ENCODE measurements around the gene ARL13B. TPM values are rescaled to one million over a fixed set of nuclear protein-coding genes. Genes with fewer than 3 reads are reported as not detected.

The ARL13B gene
- total and polyA plus RNA-seq, 2 of the 13 experiments (the other 11 are each of a cell fraction or from before 2014, with no cell fraction given): 2.2 to 9.6 TPM

DNA sequence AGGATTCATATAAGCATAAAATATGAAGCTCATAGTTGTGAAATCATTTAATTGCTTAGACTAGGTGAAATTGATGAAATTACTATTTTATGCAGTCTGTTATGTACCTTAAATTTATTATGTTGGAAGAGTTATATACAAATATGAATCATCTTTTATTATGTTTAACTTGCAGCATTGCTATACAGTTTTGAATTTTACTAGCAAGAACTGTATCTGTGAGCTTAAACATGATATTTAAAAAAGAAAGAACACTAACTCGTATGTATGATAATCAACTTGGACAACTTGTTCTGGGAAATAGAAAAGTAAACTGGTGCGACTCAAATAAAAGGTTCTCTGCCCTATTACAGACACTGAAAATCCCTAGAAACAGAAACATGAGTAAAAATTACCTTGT is 46.7 kb downstream of the ARL13B start (continued):
- TF ChIP-seq, protein P1, sequence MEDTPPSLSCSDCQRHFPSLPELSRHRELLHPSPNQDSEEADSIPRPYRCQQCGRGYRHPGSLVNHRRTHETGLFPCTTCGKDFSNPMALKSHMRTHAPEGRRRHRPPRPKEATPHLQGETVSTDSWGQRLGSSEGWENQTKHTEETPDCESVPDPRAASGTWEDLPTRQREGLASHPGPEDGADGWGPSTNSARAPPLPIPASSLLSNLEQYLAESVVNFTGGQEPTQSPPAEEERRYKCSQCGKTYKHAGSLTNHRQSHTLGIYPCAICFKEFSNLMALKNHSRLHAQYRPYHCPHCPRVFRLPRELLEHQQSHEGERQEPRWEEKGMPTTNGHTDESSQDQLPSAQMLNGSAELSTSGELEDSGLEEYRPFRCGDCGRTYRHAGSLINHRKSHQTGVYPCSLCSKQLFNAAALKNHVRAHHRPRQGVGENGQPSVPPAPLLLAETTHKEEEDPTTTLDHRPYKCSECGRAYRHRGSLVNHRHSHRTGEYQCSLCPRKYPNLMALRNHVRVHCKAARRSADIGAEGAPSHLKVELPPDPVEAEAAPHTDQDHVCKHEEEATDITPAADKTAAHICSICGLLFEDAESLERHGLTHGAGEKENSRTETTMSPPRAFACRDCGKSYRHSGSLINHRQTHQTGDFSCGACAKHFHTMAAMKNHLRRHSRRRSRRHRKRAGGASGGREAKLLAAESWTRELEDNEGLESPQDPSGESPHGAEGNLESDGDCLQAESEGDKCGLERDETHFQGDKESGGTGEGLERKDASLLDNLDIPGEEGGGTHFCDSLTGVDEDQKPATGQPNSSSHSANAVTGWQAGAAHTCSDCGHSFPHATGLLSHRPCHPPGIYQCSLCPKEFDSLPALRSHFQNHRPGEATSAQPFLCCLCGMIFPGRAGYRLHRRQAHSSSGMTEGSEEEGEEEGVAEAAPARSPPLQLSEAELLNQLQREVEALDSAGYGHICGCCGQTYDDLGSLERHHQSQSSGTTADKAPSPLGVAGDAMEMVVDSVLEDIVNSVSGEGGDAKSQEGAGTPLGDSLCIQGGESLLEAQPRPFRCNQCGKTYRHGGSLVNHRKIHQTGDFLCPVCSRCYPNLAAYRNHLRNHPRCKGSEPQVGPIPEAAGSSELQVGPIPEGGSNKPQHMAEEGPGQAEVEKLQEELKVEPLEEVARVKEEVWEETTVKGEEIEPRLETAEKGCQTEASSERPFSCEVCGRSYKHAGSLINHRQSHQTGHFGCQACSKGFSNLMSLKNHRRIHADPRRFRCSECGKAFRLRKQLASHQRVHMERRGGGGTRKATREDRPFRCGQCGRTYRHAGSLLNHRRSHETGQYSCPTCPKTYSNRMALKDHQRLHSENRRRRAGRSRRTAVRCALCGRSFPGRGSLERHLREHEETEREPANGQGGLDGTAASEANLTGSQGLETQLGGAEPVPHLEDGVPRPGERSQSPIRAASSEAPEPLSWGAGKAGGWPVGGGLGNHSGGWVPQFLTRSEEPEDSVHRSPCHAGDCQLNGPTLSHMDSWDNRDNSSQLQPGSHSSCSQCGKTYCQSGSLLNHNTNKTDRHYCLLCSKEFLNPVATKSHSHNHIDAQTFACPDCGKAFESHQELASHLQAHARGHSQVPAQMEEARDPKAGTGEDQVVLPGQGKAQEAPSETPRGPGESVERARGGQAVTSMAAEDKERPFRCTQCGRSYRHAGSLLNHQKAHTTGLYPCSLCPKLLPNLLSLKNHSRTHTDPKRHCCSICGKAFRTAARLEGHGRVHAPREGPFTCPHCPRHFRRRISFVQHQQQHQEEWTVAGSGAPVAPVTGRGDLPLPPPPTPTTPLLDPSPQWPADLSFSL (CRISPR knock-in tag; IDR thresholded peaks at IDR 0.05): no peak
- TF ChIP-seq ZNF256 (CRISPR knock-in tag; conservative IDR thresholded peaks at IDR 0.05) (no peak), NKX3-1 (CRISPR knock-in tag; IDR thresholded peaks at IDR 0.05) (no peak), HNRNPK (IDR thresholded peaks at IDR 0.05; ENCODE audit: low read depth, low read length, poor library complexity, severe bottlenecking) (no peak), PHF5A (CRISPR knock-in tag; IDR thresholded peaks at IDR 0.05; ENCODE audit: low read depth, unreplicated experiment) (no peak), MEF2D (CRISPR knock-in tag; IDR thresholded peaks at IDR 0.05) (no peak), PTBP1 (IDR thresholded peaks at IDR 0.05; ENCODE audit: low read depth, low read length, poor library complexity, severe bottlenecking) (no peak), ZNF44 (CRISPR knock-in tag; IDR thresholded peaks at IDR 0.05) (no peak), FOXA3 (CRISPR knock-in tag; IDR thresholded peaks at IDR 0.05) (no peak), ONECUT2 (CRISPR knock-in tag; IDR thresholded peaks at IDR 0.05) (no peak), ZNF616 (CRISPR knock-in tag; IDR thresholded peaks at IDR 0.05; ENCODE audit: low read depth) (no peak)
- TF ChIP-seq, protein P2, sequence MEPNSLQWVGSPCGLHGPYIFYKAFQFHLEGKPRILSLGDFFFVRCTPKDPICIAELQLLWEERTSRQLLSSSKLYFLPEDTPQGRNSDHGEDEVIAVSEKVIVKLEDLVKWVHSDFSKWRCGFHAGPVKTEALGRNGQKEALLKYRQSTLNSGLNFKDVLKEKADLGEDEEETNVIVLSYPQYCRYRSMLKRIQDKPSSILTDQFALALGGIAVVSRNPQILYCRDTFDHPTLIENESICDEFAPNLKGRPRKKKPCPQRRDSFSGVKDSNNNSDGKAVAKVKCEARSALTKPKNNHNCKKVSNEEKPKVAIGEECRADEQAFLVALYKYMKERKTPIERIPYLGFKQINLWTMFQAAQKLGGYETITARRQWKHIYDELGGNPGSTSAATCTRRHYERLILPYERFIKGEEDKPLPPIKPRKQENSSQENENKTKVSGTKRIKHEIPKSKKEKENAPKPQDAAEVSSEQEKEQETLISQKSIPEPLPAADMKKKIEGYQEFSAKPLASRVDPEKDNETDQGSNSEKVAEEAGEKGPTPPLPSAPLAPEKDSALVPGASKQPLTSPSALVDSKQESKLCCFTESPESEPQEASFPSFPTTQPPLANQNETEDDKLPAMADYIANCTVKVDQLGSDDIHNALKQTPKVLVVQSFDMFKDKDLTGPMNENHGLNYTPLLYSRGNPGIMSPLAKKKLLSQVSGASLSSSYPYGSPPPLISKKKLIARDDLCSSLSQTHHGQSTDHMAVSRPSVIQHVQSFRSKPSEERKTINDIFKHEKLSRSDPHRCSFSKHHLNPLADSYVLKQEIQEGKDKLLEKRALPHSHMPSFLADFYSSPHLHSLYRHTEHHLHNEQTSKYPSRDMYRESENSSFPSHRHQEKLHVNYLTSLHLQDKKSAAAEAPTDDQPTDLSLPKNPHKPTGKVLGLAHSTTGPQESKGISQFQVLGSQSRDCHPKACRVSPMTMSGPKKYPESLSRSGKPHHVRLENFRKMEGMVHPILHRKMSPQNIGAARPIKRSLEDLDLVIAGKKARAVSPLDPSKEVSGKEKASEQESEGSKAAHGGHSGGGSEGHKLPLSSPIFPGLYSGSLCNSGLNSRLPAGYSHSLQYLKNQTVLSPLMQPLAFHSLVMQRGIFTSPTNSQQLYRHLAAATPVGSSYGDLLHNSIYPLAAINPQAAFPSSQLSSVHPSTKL (CRISPR knock-in tag; IDR thresholded peaks at IDR 0.05): no peak
- TF ChIP-seq, protein P3, sequence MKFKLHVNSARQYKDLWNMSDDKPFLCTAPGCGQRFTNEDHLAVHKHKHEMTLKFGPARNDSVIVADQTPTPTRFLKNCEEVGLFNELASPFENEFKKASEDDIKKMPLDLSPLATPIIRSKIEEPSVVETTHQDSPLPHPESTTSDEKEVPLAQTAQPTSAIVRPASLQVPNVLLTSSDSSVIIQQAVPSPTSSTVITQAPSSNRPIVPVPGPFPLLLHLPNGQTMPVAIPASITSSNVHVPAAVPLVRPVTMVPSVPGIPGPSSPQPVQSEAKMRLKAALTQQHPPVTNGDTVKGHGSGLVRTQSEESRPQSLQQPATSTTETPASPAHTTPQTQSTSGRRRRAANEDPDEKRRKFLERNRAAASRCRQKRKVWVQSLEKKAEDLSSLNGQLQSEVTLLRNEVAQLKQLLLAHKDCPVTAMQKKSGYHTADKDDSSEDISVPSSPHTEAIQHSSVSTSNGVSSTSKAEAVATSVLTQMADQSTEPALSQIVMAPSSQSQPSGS (CRISPR knock-in tag; IDR thresholded peaks at IDR 0.05): no peak
